Lower lobe of right lung (tissue), 2 donors: ENCODE data around the gene AQP11. TPM values are rescaled to one million over a fixed set of nuclear protein-coding genes. Genes with fewer than 3 reads are reported as not detected.
"Not testable (repeated sequence)": the region's sequence is repeated elsewhere in the genome, so short reads cannot be mapped to it uniquely, and the experiment has no call there.

Source experiments
- ATAC-seq, 2 donors: fragments of 200-7000 bp; cut with Tn5 transposase; one replicate each; pipeline ENCODE4 v1.9.1; 2020 to 2022; ENCODE audit warnings: mild to moderate bottlenecking in 2 of 2, moderate library complexity in 2 of 2
- DNase-seq: peaks from one replicate; pipeline ENCODE4 v3.0.0-alpha.2; 2020
- H3K27ac ChIP-seq: fragments of 200-600 bp; one replicate; pipeline ENCODE4 v1.8.0; 2022
- H3K27me3 ChIP-seq: fragments of 200-600 bp; one replicate; pipeline ENCODE4 v1.8.0; 2022; ENCODE audit warnings: low read depth
- H3K36me3 ChIP-seq: fragments of 200-600 bp; one replicate; pipeline ENCODE4 v1.8.0; 2022; ENCODE audit warnings: mild to moderate bottlenecking
- H3K4me1 ChIP-seq: fragments of 200-600 bp; one replicate; pipeline ENCODE4 v1.8.0; 2022
- H3K4me3 ChIP-seq: fragments of 200-600 bp; one replicate; pipeline ENCODE4 v1.8.0; 2022; ENCODE audit warnings: mild to moderate bottlenecking
- H3K9me3 ChIP-seq: fragments of 200-600 bp; one replicate; pipeline ENCODE4 v1.8.0; 2022
- CTCF ChIP-seq: fragments of 200-600 bp; IDR thresholded peaks from one replicate; pipeline ENCODE4 v1.8.0; 2022; ENCODE audit warnings: antibody characterized with exemption, mild to moderate bottlenecking
- intact Hi-C: fragments of 100-400 bp; cut with DNase I; formaldehyde crosslinking; loops from one replicate; pipeline ENCODE4 v1.11.0; 2022
- total RNA-seq: library from RNA; stranded (reverse); fragmentation: NEBNext Ultra II Directional; extraction: Animal tissue kit (Norgen Biotek cat#: 25700); gene quantifications from one replicate; pipeline ENCODE4 v1.2.1, GENCODE V29; 2021
- donor health status: DM: no; HTN: yes; CAD: no; lungs with severe emphysema.

The AQP11 gene
- total RNA-seq, 1 donor from 2014 or later = 0.18 TPM

- no peak for DNase-seq
- no peak overlapping the region for H3K4me3 ChIP-seq
- H3K4me1 ChIP-seq = no peaks in the 10 kb centered on the region
- no peaks in the 10 kb centered on the region for H3K9me3 ChIP-seq
- no peak for TF ChIP-seq CTCF
- ATAC-seq = no peak
- intact Hi-C loops = no loop called here
- H3K27me3 ChIP-seq = no peaks in the 10 kb centered on the region
- H3K36me3 ChIP-seq = no peaks in the 10 kb centered on the region
- no peak overlapping the region for H3K27ac ChIP-seq
Measured at GRCh38 chr11:77561257-77561656, 28.5 kb upstream of the AQP11 start.

- no peak for TF ChIP-seq CTCF
- Histone ChIP-seq H3K27ac (no peak overlapping the region), H3K4me3 (no peak overlapping the region), H3K36me3 (no peaks in the 10 kb centered on the region), H3K4me1 (no peaks in the 10 kb centered on the region), H3K27me3 (no peaks in the 10 kb centered on the region), H3K9me3 (no peaks in the 10 kb centered on the region)
- intact Hi-C loops = no loop called here
- ATAC-seq (no peak), DNase-seq (no peak)
Measured at GRCh38 chr11:77568306-77568705, 21.4 kb upstream of the AQP11 start.

DNA sequence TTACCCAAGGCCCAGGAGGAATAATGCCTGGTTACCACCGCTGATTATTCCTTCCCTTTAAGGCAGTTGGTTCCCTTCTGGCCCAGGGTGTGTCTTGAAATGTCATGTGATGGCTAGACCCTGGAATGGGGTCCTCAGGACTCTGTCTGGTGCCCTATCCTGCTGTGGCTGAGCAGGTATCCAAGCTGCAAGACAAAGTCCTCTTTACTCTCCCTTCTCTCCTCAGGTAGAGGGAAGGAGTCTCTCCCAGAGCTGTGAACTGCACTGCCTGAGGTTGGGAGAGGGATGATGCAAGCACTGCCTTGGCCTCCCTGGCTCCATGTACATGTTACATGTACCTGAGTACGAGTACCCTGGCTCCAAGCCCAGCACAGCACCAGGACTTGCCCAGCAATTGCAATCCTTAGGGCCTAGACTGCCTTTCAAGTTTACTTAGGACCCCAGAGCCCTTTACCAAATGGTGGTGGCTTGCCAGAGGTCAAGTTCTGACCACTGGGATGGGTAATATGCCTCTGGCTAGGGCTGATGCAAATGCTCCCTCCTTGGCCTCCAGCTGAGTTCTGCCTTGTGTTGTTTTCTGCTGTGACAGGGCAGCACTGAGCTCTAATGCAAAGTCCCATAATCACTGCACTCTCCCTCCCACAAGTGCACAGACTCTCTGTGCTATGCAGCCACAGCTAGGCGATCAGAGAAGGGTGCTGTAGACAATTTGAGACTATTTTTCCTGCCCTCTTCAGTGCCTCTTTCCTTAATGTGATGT is 20.7 kb upstream of the AQP11 start:
- ATAC-seq = no peak
- intact Hi-C loops = no loop called here

DNA sequence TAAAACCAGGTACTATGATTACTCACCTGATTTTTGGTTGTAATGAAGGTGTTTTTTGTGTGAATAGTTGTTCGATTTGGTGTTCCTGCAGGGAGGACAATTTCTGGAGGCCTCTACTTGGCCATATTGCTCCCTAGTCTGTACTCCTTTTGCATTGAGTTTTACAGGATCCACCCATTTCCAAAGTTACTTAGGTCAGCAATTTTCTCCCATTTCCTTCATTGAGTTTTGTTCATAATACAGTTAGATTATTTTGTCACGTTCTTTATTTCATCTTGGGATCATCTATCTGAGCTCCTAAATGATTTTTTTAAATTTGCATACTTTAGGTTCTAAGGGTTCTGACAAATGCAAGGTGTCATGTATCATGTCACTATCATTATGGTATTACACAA is 20.1 kb upstream of the AQP11 start:
- ATAC-seq = no peak
- Histone ChIP-seq H3K4me1 (no peaks in the 10 kb centered on the region), H3K9me3 (no peaks in the 10 kb centered on the region), H3K4me3 (no peak overlapping the region), H3K36me3 (no peaks in the 10 kb centered on the region), H3K27ac (no peak overlapping the region), H3K27me3 (no peaks in the 10 kb centered on the region)
- DNase-seq = no peak
- no peak for TF ChIP-seq CTCF
- intact Hi-C loops = no loop called here

More for the DNA sequence above, 20.7 kb upstream of the AQP11 start:
- H3K4me3 ChIP-seq = no peak overlapping the region
- no peaks in the 10 kb centered on the region for H3K27me3 ChIP-seq
- H3K36me3 ChIP-seq = no peaks in the 10 kb centered on the region
- no peaks in the 10 kb centered on the region for H3K4me1 ChIP-seq
- no peak for TF ChIP-seq CTCF
- H3K27ac ChIP-seq = no peak overlapping the region
- H3K9me3 ChIP-seq = no peaks in the 10 kb centered on the region
- no peak for DNase-seq

DNA sequence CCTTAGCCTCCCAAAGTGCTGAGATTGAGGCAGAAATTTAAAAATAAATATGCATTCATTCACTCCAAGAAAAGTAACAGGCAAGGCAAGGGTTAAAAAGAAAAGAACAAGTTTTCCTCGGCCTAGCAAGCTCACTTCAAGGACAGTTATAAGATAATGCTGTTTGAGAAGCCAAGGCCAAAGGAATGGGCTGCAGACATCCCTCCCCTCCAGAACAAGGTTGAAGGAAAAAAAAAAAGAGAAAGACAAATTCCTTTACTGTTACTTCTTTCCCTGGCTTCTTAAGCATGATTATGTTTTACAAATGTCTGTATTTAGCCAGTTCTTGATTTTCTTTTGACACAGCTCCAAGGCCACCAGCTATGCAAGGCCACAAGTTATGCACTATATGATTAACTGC is 18.9 kb upstream of the AQP11 start:
- not testable (repeated sequence) for H3K27me3 ChIP-seq

GRCh38 chr11:77575428-77575827 is 14.3 kb upstream of the AQP11 start:
- DNase-seq, H3K27me3 ChIP-seq, H3K36me3 ChIP-seq, intact Hi-C loops, H3K4me3 ChIP-seq, H3K9me3 ChIP-seq, H3K4me1 ChIP-seq, ATAC-seq, H3K27ac ChIP-seq: not testable (repeated sequence)

More for the DNA sequence above, 18.9 kb upstream of the AQP11 start:
- DNase-seq, intact Hi-C loops, H3K36me3 ChIP-seq, ATAC-seq, H3K9me3 ChIP-seq, H3K27ac ChIP-seq, H3K4me3 ChIP-seq, H3K4me1 ChIP-seq: not testable (repeated sequence)
